ENCODE data around the gene TRIM37.
"Not testable (repeated sequence)": the region's sequence is repeated elsewhere in the genome, so short reads cannot be mapped to it uniquely, and the experiment has no call there.

TRIM37 gene

DNA sequence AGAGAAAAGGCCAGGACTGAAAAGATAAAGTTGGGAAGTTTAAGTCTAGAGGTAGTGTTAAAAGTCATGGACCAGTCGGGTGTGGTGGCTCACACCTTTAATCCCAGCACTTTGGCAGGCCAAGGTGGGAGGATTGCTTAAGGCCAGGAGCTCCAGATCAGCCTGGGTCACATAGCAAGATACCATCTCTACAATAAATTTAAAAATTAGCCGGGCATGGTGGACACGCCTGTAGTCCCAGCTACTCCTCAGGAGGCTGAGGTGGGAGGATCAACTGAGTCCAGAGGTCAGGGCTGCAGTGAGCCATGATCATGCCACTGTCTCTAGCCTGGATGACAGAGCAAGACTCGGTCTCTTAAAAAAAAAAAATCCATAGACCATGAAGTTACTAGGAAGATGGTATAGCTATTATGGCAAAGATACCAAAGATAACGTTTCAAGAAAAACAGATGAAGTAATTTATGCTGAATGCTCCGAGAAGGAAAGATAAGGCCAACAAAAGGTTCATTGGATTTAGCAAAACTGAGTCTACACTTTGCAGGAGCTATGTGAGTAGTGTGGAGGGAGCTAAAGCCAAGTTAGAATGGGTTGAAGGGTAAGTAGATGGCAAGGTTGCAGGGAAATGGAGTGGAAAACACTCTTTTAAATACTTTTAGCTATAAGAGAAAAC, 11.7 kb downstream of the TRIM37 start:
- H3K4me3 ChIP-seq (ENCODE audit: low read depth, low read length), result no peak overlapping the region
- TF ChIP-seq, protein P1, sequence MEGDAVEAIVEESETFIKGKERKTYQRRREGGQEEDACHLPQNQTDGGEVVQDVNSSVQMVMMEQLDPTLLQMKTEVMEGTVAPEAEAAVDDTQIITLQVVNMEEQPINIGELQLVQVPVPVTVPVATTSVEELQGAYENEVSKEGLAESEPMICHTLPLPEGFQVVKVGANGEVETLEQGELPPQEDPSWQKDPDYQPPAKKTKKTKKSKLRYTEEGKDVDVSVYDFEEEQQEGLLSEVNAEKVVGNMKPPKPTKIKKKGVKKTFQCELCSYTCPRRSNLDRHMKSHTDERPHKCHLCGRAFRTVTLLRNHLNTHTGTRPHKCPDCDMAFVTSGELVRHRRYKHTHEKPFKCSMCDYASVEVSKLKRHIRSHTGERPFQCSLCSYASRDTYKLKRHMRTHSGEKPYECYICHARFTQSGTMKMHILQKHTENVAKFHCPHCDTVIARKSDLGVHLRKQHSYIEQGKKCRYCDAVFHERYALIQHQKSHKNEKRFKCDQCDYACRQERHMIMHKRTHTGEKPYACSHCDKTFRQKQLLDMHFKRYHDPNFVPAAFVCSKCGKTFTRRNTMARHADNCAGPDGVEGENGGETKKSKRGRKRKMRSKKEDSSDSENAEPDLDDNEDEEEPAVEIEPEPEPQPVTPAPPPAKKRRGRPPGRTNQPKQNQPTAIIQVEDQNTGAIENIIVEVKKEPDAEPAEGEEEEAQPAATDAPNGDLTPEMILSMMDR (IDR thresholded peaks at IDR 0.05; ENCODE audit: borderline replicate concordance, insufficient read depth, low read depth, low read length), result no peak

DNA sequence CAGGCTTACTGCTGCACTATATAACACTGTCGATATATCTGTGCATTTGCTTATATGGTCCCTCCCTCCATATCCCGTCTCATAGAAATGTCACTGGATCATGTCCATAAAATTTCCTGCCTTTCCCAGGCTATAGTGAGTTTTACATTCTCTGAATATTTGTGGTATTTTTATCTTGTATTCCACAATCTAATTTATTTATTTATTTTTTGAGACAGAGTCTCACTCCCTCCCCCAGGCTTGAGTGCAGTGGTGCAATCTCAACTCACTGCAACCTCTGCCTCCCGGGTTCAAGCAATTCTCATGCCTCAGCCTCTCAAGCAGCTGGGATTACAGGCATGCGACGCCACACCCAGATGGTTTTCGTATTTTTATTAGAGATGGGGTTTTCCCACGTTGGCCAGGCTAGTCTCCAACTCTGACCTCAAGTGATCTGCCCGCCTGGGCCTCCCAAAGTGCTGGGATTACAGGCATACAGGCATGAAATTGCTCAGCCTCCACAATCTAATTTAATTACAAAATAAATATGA, 12.9 kb downstream of the TRIM37 start:
- H3K4me3 ChIP-seq (ENCODE audit: low read depth, low read length), result no peak overlapping the region
- TF ChIP-seq, protein P1 (IDR thresholded peaks at IDR 0.05; ENCODE audit: borderline replicate concordance, insufficient read depth, low read depth, low read length), result no peak

DNA sequence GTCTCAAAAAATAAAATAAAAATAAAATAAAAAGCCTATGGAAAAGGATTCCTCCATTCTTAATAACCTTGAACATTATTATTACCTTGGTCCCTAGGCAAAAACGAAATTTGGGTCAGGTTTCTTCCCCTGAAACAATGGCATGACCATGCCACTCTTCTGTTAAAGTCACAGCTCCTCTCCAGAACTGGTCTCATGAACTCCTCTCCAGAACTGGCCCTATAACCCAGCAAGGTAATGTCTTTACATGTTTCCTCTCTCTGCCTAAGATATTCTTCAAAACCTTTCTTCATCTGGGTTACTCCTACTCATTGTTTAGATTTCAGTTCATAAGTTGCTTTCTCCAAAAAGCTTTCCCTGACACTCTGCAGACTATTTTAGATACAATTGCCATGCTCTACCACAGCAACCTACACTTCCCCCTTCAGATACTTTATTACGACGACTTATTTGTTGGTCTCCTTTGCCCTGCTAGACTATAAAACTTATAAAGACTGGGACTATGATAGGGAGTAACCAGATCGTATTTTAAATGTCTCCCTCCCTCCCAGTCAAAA, 13.5 kb downstream of the TRIM37 start:
- TF ChIP-seq, protein P1 (IDR thresholded peaks at IDR 0.05; ENCODE audit: borderline replicate concordance, insufficient read depth, low read depth, low read length), result no peak
- H3K4me3 ChIP-seq (ENCODE audit: low read depth, low read length), result no peak overlapping the region

DNA sequence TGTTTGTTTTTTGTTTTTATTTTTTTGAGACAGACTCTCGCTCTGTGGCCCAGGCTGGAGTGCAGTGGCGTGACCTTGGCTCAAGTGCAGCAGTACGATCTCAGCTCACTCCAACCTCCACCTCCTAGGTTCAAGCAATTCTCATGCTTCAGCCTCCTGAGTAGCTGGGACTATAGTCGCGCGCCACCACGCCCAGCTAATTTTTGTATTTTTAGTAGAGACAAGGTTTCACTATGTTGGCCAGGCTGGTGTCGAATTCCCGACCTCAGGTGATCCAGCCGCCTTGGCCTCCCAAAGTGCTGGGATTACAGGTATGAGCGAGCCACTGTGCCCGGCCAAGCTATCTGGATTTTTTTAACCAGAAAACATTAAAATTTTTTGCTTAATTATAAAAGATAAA, 16.1 kb downstream of the TRIM37 start:
- not testable (repeated sequence) for H3K4me3 ChIP-seq (ENCODE audit: low read depth, low read length)

DNA sequence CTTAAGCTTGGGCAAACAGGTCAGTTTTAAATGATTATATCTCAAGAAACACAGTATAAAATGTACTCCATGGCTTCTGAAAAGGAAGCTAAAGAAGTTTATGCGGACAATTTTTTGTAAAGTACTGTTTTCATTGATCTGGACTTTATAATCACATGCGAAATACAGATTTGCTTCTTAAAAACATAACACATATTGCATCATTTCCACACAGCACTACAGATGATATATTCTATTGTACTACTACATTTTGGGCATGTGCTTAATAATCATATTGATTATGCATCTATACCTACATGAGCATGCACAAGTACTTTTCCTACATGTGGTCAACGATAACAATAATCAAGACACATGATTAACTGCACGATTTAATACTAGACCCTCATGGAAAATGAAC, 22.5 kb downstream of the TRIM37 start:
- TF ChIP-seq, protein P1 (IDR thresholded peaks at IDR 0.05; ENCODE audit: borderline replicate concordance, insufficient read depth, low read depth, low read length), result no peak
- H3K4me3 ChIP-seq (ENCODE audit: low read depth, low read length), result no peak overlapping the region

DNA sequence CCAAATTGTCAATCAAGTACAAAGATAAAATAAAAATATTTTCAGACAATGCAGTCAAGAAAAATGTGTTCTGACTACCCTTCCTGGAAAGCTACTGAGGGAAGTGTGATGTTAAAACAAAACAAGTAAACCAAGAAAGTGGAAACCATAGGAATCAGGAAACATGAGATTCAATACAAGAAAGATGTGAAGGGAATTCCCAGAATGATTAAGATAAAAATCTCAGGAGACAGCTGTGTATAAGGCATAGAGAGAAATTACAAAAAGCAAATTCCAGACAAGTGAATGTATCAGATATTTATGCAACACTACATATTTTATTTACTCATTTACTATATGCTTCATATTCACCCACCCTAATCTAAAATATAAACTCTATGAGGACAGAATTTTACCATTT, 32.2 kb downstream of the TRIM37 start:
- no peak overlapping the region for H3K4me3 ChIP-seq (ENCODE audit: low read depth, low read length)

DNA sequence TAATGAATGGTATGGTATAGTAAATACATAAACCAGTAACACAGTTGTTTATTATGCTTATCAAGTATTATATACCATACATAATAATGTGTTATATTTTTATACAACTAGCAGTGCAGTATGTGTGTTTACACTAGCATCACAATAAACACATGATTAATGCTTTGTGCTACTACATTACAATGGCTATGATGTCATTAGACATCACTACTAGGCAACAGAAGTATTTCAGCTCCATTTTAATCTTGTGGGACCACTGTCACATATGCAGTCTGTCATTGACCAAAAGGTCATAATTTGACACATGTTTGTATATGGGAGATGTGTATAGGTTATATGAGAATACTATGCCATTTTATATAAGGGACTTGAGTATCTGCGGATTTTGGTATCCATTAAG, 32.7 kb downstream of the TRIM37 start:
- TF ChIP-seq, protein P1 (IDR thresholded peaks at IDR 0.05; ENCODE audit: borderline replicate concordance, insufficient read depth, low read depth, low read length), result no peak
- H3K4me3 ChIP-seq (ENCODE audit: low read depth, low read length), result no peak overlapping the region

More for the DNA sequence above, 32.2 kb downstream of the TRIM37 start:
- TF ChIP-seq, protein P1 (IDR thresholded peaks at IDR 0.05; ENCODE audit: borderline replicate concordance, insufficient read depth, low read depth, low read length), result no peak
